Fibroblast of skin of abdomen (primary cell): Measurements from ENCODE around the gene S1PR2.
"Not testable (repeated sequence)": the region's sequence is repeated elsewhere in the genome, so short reads cannot be mapped to it uniquely, and the experiment has no call there.

Experiments used
- DNase-seq: peaks from one replicate; pipeline ENCODE4 v3.0.0-alpha.2; 2013

Gene S1PR2

DNA sequence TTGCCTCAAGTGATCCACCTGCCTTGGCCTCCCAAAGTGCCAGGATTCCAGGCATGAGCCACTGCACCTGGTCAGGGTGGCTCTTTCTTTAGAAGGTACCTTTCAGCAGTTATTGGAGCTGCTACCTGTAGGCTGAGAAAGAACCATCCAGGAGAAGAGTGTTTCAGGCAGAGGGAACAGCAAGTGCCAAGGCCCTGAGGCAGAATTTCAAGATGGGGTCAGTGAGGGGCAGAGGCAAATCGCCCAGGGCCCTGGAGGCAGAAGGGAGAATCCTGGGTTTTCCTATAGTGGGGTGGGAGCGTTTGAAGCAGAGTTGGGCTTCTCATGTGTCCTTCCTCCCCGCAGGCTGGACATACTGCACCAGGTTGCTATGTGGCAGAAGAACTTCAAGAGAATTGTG, 23.1 kb upstream of the S1PR2 start:
- no peak for DNase-seq

- no peak for DNase-seq
Observed at GRCh38 chr19:10252707-10253106, 21.6 kb upstream of the S1PR2 start.

DNA sequence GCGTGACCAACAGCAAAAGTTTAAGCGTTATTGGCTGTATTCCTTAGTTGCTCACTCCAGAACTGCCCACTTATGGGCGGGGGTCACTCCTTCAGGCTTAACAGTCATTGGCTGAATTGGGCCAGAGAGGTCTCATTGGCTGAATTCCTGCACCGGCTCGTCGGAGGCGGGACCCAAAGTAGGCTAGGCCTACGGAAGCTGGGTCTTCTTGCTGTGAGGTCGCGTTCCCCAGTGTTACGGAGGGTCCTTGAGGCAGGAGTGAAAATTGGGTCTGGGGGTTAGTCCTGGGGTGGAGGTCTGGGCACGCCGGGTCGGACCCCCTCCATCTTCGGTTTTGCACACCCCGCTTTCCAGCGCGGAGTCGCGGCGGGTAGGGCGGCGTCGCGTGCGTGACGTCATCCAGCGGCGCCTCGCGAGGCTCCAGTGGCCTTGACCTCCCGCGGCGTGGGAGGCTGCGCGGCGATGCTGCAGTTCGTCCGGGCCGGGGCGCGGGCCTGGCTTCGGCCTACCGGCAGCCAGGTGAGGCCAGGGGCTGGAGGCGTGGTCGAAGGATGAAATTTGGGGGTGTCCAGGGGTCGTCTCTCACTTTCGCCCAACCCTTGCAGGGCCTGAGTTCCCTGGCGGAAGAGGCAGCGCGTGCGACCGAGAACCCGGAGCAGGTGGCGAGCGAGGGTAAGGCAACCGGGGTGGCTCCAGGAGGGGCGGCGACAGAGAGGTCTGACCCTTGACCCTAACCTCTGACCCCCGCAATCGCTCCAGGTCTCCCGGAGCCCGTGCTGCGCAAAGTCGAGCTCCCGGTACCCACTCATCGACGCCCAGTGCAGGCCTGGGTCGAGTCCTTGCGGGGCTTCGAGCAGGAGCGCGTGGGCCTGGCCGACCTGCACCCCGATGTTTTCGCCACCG, 20.9 kb upstream of the S1PR2 start, which contains the start of gene MRPL4:
TSS of gene MRPL4 (plus strand) at position 423 of the 903 bp plus-strand sequence. CDS start at position 463, 40 bp downstream.
- DNase-seq = peak; percentile 99

DNA sequence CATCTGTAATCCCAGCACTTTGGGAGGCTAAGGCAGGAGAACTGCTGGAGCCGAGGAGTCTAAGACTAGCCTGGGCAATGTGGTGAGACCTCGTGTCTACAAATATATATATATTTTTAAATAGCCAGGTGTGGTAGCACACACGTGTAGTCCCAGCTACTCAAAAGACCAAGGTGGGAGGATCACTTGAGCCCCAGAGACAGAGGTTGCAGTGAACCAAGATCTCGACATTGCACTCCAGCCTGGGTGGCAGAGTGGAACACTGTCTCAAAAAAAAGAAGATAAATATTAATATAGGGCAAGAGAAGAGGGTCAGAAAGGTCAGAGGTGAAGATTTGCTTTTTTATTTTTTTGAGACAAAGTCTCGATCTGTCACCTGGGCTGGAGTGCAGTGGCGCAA, 15.4 kb upstream of the S1PR2 start:
- DNase-seq = no peak

GRCh38 chr19:10245189-10245939, 14.2 kb upstream of the S1PR2 start:
- DNase-seq = no peak

DNA sequence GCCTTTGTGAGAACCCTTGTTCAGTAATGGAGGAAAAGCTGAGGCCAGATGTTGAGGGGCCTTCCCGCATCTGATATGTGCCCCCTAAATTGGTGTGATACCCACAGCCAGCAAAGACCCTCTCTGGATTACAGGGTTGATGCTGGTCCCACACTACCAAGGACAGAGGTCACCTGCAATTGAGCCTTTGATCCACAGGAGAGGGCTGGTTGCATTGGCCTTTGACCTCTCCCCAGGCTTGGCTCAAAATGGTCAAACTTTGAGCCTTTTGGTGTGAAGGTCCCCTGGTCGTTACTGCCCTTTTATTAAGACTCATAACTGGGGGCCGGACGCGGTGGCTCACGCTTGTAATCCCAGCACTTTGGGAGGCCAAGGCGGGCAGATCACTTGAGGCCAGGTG, 12.5 kb upstream of the S1PR2 start:
- DNase-seq = no peak

GRCh38 chr19:10241826-10242449, 10.8 kb upstream of the S1PR2 start:
- DNase-seq = not testable (repeated sequence)

DNA sequence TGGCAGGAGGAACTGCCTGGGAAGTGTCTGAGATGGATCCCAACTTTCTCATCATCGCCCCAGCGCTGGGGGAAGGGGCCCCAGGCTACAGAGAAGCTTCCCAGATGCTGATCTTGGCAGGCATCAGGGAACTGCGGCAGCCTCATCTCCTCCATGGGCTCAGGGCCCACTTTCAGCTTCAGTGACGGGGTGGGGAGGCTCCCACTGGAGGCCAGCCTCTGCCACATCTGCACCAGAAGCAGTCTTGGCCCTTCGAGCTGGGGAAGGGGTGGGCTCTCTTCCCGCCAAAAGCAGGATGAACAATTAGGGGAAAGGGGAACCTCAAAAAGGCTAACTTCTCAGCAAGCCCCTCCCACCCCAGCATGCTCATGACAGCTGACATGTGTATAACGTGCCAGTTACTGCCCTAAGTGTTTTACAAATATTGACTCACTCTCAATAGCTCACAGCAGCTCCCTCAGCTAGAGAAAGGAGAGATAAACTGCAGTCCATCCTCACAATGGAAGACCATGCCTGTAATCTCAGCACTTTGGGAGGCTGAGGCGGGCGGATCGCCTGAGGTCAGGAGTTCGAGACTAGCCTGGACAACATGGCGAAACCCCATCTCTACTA, 7.1 kb upstream of the S1PR2 start:
- peak; percentile 87 for DNase-seq

DNA sequence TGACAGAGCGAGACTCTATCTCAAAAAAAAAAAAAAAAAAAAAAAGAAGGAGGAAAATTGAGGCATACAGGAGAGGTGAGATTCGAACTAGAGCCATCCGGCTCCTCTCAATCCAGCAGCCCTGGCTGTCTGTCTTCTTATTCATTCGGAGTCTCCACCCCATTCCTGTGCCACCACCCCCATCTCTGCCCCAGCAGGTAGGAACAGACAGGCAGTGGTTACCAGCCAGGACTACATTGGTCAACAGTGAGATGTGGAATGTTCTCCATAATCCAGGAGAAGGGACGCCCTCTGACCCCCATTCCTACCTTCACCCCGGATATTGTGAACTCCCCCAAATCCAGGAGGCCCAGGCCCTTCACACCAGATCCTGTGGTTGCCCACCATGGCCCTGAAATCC, 6.6 kb upstream of the S1PR2 start:
- no peak for DNase-seq

- not testable (repeated sequence) for DNase-seq
Observed at GRCh38 chr19:10235409-10235808, 4.3 kb upstream of the S1PR2 start.

DNA sequence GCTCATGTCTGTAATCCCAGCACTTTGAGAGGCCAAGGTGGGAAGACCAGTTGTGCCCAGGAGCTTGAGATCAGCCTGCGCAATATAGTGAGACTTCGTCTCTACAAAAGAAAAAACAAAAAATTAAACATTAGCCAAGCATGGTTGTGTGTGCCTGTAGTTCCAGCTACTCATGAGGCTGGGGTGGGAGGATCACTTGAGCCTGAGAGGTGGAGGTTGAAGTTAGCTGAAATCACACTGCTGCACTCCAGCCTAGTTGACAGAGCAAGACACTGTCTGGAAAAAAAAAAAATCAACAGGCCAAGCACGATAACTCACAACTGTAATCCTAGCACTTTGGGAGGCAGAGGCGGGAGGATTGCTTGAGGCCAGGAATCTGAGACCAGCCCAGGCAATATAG, 3.9 kb upstream of the S1PR2 start:
- DNase-seq = no peak

- DNase-seq = no peak
Observed at GRCh38 chr19:10233946-10234345, 2.8 kb upstream of the S1PR2 start.

- DNase-seq = no peak
Observed at GRCh38 chr19:10231612-10232228, 589 bp upstream of the S1PR2 start.

GRCh38 chr19:10230173-10230860, 814 bp downstream of the S1PR2 start:
- DNase-seq = peak; percentile 54

- DNase-seq = peak; percentile 41
Observed at GRCh38 chr19:10228920-10229319, 2.2 kb downstream of the S1PR2 start.

DNA sequence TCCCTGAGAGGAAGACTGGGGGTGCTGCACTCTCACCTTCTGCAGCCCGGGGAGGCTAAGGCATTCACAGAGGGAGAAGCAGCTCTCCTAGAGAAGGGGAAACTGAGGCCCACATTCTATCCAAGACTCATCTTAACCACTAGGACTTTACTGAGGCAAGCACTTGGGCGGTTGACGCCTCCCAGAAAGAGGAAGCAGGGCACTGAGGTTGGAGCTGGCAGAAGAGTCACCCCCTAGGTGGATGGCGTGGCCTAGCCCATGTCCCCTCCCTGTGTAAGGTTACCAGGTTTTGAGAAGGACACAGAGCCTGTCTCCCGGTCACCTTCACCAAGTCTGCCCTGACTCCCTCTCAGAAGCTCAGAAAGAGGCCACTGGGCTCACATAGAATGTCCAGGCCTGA, 2.7 kb downstream of the S1PR2 start:
- DNase-seq = no peak

- peak; percentile 43 for DNase-seq
Observed at GRCh38 chr19:10227026-10227971, 3.8 kb downstream of the S1PR2 start.

DNA sequence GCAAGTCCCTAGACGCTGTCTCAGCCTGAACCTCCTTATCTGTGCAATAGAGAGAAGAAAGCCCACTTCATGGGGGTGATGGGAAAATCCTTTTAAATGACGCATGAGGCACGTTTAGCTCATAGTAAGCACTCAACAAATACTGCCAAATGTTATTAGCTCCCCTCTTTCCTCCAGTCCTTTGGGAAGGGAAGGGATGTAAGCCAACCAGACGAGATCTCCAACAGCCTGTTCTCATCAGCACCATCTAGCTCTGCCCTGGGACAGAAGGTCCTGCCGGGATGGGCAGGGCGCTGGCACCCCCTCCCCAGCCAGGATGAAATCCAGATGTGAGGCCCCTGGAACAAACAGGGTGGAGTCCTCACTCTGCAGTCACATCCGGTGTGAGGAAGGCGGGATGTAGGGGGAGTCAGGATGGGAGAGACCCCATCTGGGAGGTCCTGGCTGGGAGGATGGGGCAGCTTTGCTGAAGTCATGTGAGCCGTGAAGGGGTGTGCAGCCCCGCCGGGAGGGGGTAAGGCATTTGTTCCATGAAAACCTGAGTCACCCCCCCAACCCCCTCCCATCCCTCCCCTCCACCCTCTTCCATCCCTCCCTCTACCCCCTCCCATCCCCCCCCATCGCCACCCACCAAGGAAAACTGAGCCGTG, 4.6 kb downstream of the S1PR2 start:
- DNase-seq = peak; percentile 93

DNA sequence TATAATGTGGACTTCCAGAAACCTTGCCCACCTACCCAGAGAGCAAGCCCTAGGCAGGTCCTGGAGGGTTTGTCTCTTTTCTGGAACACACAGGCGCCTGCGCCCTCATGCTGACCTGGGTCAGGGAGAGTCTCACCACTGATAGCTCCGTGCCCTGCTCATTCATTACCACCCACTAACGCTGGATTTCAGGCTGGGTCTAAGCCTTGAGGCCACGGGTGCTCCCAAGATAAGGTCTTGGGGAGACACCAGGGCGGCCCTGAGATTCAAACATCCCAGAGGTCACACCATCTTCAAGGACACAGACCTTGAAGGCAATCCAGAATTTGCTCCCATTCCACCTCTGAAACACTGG, 5.1 kb downstream of the S1PR2 start:
- no peak for DNase-seq

- no peak for DNase-seq
Observed at GRCh38 chr19:10224337-10224736, 6.8 kb downstream of the S1PR2 start.
